PC-3 (cell line): ENCODE data around the gene C11orf71.

Experiments
- EZH2 ChIP-seq: fragments of 300-600 bp; sonication (generic); IDR thresholded peaks from one replicate; pipeline ENCODE4 v1.6.1; 2017; ENCODE audit warnings: antibody characterized with exemption, mild to moderate bottlenecking, low read length; ENCODE audit not compliant: unreplicated experiment
- EZH2phosphoT487 ChIP-seq: fragments of 300-600 bp; sonication (generic); IDR thresholded peaks from 2 replicates; pipeline ENCODE4 v1.6.1; 2018; ENCODE audit warnings: mild to moderate bottlenecking, antibody characterized with exemption, low read length, borderline replicate concordance
- TF ChIP-seq, protein P1 (sequence below): fragments of 300-600 bp; sonication (generic); conservative IDR thresholded peaks from 2 replicates; pipeline ENCODE4 v1.5.1; 2017; ENCODE audit warnings: antibody characterized with exemption, low read depth, mild to moderate bottlenecking, low read length

- TF ChIP-seq, protein P1, sequence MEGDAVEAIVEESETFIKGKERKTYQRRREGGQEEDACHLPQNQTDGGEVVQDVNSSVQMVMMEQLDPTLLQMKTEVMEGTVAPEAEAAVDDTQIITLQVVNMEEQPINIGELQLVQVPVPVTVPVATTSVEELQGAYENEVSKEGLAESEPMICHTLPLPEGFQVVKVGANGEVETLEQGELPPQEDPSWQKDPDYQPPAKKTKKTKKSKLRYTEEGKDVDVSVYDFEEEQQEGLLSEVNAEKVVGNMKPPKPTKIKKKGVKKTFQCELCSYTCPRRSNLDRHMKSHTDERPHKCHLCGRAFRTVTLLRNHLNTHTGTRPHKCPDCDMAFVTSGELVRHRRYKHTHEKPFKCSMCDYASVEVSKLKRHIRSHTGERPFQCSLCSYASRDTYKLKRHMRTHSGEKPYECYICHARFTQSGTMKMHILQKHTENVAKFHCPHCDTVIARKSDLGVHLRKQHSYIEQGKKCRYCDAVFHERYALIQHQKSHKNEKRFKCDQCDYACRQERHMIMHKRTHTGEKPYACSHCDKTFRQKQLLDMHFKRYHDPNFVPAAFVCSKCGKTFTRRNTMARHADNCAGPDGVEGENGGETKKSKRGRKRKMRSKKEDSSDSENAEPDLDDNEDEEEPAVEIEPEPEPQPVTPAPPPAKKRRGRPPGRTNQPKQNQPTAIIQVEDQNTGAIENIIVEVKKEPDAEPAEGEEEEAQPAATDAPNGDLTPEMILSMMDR, result no peak
- TF ChIP-seq EZH2, result no peak
- TF ChIP-seq EZH2phosphoT487, result no peak
Measured at GRCh38 chr11:114447444-114447843, 47.1 kb upstream of the C11orf71 start.
